C4-2B (cell line): Measurements from ENCODE around the gene ZNF804A.

ENCODE experiments used
- CTCF ChIP-seq: fragments of 450-650 bp; conservative IDR thresholded peaks from 2 replicates; pipeline ENCODE4 v1.5.1; 2017; ENCODE audit warnings: mild to moderate bottlenecking
- ZFX ChIP-seq: fragments of 450-650 bp; IDR thresholded peaks from 2 replicates; pipeline ENCODE4 v1.6.1; 2017

- no peak for TF ChIP-seq ZFX
- TF ChIP-seq CTCF, result no peak
Measured at GRCh38 chr2:184683911-184684310, 85.6 kb downstream of the ZNF804A start.
